Loucy (cell line): ENCODE data around the gene KDSR.

Experiments used
- H2AFZ ChIP-seq: fragments of 200-600 bp; sonication (generic); 2 replicates; pipeline ENCODE4 v1.6.0; 2016; ENCODE audit warnings: antibody characterized with exemption, mild to moderate bottlenecking, low read length, moderate library complexity
- H3F3A ChIP-seq: fragments of 200-600 bp; 2 replicates; pipeline ENCODE4 v1.6.0; 2016; ENCODE audit warnings: antibody characterized with exemption, low read depth, mild to moderate bottlenecking
- H3K27me3 ChIP-seq: fragments of 200-600 bp; sonication (generic); 2 replicates; pipeline ENCODE4 v1.6.1; 2014; ENCODE audit warnings: low read length, mild to moderate bottlenecking; ENCODE audit not compliant: insufficient read depth, poor library complexity, severe bottlenecking
- H3K36me3 ChIP-seq: fragments of 200-600 bp; sonication (generic); 2 replicates; pipeline ENCODE4 v1.6.1; 2016; ENCODE audit warnings: low read length; ENCODE audit not compliant: insufficient read depth
- H3K4me1 ChIP-seq: fragments of 200-600 bp; sonication (generic); 2 replicates; pipeline ENCODE4 v1.5.1; 2014; ENCODE audit warnings: low read length, mild to moderate bottlenecking; ENCODE audit not compliant: insufficient read depth, poor library complexity, severe bottlenecking
- H3K4me2 ChIP-seq: fragments of 200-600 bp; sonication (generic); 2 replicates; pipeline ENCODE4 v1.6.0; 2014; ENCODE audit warnings: antibody characterized with exemption, low read length, low read depth, mild to moderate bottlenecking; ENCODE audit not compliant: poor library complexity, severe bottlenecking
- H3K4me3 ChIP-seq: fragments of 200-600 bp; sonication (generic); 2 replicates; pipeline ENCODE4 v1.5.1; 2014; ENCODE audit warnings: low read length, mild to moderate bottlenecking, mixed read lengths; ENCODE audit not compliant: poor library complexity, severe bottlenecking
- H3K79me2 ChIP-seq: fragments of 200-600 bp; sonication (generic); 2 replicates; pipeline ENCODE4 v1.6.1; 2014; ENCODE audit warnings: low read length; ENCODE audit not compliant: insufficient read depth
- H3K9ac ChIP-seq: fragments of 200-600 bp; sonication (generic); 2 replicates; pipeline ENCODE4 v1.6.0; 2014; ENCODE audit warnings: mild to moderate bottlenecking, low read depth, low read length, moderate library complexity; ENCODE audit not compliant: poor library complexity, severe bottlenecking
- H3K9me2 ChIP-seq: fragments of 200-600 bp; sonication (generic); replicated peaks from 2 replicates; pipeline ENCODE4 v1.6.1; 2016; ENCODE audit warnings: low read depth, low read length, mixed read lengths
- H3K9me3 ChIP-seq: fragments of 200-600 bp; sonication (generic); 2 replicates; pipeline ENCODE4 v1.6.1; 2014; ENCODE audit warnings: mild to moderate bottlenecking, antibody characterized with exemption, low read length, low read depth; ENCODE audit not compliant: insufficient read depth
- H4K20me1 ChIP-seq: fragments of 200-600 bp; sonication (generic); 2 replicates; pipeline ENCODE4 v1.6.0; 2014; ENCODE audit warnings: antibody characterized with exemption, low read length, mild to moderate bottlenecking; ENCODE audit not compliant: insufficient read depth, poor library complexity, severe bottlenecking
- CTCF ChIP-seq: fragments of 200-600 bp; sonication (generic); conservative IDR thresholded peaks from 2 replicates; pipeline ENCODE4 v1.5.1; 2014; ENCODE audit warnings: mild to moderate bottlenecking, antibody characterized with exemption, low read length
- EZH2phosphoT487 ChIP-seq: fragments of 200-600 bp; IDR thresholded peaks from 2 replicates; pipeline ENCODE4 v1.6.1; 2018; ENCODE audit warnings: antibody characterized with exemption, mild to moderate bottlenecking, moderate library complexity, borderline replicate concordance

KDSR gene

DNA sequence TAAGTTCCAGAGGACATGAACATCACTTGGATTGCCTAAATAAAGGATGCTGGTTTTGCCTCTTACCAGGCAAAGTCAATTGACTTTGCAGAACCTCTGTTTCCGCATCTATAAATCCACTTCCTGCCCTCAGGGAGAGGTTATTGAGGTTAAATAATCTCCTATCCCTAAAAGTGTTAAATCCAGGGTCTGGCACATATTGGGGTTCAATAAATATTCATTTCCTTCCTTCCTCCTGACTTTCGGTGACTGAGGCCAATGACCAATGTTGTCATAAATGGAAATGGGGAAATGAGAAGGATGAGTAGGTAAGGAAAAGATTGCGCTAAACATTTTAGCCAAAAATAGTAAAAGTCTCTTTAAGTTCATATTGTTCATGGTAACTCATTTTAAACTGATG is 63.5 kb downstream of the KDSR start:
- peaks cover 97% of the 10 kb centered on the region for H3K79me2 ChIP-seq
- peak overlapping the region; percentile 13 for H3K4me2 ChIP-seq
- no peaks in the 10 kb centered on the region for H3K9me2 ChIP-seq
- TF ChIP-seq EZH2phosphoT487: no peak
- no peak for TF ChIP-seq CTCF
- no peaks in the 10 kb centered on the region for H3K27me3 ChIP-seq
- H3K4me1 ChIP-seq: peaks cover 61% of the 10 kb centered on the region
- no peak overlapping the region for H2AFZ ChIP-seq
- H3K4me3 ChIP-seq: no peak overlapping the region
- peaks cover 27% of the 10 kb centered on the region for H4K20me1 ChIP-seq
- H3K9me3 ChIP-seq: no peaks in the 10 kb centered on the region
- no peak overlapping the region for H3K9ac ChIP-seq
- peaks cover 8% of the 10 kb centered on the region; the same call in 1 of the 2 replicates for H3K36me3 ChIP-seq
- H3F3A ChIP-seq: no peaks in the 10 kb centered on the region; the same call in 1 of the 2 replicates

DNA sequence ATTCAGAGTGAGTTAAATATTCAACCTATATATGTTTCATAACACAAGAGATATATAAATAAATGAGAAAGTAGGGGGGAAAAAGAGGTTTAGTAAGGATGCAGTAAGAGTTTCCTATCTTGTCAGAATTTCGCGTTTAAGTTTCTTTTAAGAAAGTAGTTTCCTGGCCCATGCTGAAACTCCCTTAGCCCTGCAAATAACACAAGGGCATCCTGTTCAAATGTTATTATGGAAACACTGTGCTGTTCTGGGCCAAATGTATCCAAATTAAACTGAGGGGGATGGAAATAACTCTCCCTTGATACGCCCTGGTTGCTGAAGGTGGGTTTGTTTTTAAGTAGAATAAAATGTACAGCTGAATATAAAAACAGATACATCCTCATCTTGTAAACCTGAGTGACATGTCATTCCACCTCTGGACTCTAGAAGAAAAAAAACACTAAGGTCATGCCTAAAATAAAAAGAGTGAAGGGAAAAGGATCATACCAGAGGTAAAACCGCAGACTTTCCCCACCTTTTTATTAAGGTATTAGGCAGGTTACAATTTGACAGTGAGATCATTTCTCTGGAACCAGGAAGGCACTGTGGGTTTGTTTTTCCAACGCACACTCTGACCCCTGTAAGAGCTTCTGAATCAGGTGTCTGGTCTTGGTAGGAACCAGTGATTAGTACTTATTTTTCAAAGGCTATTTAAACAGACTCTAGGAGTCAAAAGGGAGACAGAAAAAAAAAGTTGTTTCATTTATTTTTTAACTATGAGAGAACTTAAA is 64.2 kb downstream of the KDSR start:
- Histone ChIP-seq H3K9me3 (no peaks in the 10 kb centered on the region), H3K27me3 (no peaks in the 10 kb centered on the region), H3K9me2 (no peaks in the 10 kb centered on the region), H3K4me3 (no peak overlapping the region), H3K4me2 (peak overlapping the region; percentile 13), H2AFZ (no peak overlapping the region), H3K9ac (no peak overlapping the region), H3K36me3 (peaks cover 11% of the 10 kb centered on the region; the same call in 1 of the 2 replicates), H4K20me1 (peaks cover 29% of the 10 kb centered on the region), H3F3A (no peaks in the 10 kb centered on the region; the same call in 1 of the 2 replicates), H3K4me1 (peaks cover 62% of the 10 kb centered on the region), H3K79me2 (peaks cover 97% of the 10 kb centered on the region)
- TF ChIP-seq CTCF (no peak), EZH2phosphoT487 (no peak)

GRCh38 chr18:63302220-63302619 is 64.8 kb downstream of the KDSR start:
- H3K9ac ChIP-seq: no peak overlapping the region
- no peaks in the 10 kb centered on the region; the same call in 1 of the 2 replicates for H3F3A ChIP-seq
- no peaks in the 10 kb centered on the region for H3K9me2 ChIP-seq
- H3K36me3 ChIP-seq: peaks cover 17% of the 10 kb centered on the region; the same call in 1 of the 2 replicates
- H3K27me3 ChIP-seq: no peaks in the 10 kb centered on the region
- H2AFZ ChIP-seq: no peak overlapping the region
- TF ChIP-seq EZH2phosphoT487 (no peak), CTCF (no peak)
- H3K4me3 ChIP-seq: no peak overlapping the region
- no peaks in the 10 kb centered on the region for H3K9me3 ChIP-seq
- peak overlapping the region; percentile 13 for H3K4me2 ChIP-seq
- peaks cover 97% of the 10 kb centered on the region for H3K79me2 ChIP-seq
- peaks cover 60% of the 10 kb centered on the region for H3K4me1 ChIP-seq
- peaks cover 29% of the 10 kb centered on the region for H4K20me1 ChIP-seq
